ENCODE data around the gene MAP2K3. TPM values are rescaled to one million over a fixed set of nuclear protein-coding genes. Genes with fewer than 3 reads are reported as not detected.

The MAP2K3 gene
- total RNA-seq, 1 donor from 2014 or later = 11.5 TPM

DNA sequence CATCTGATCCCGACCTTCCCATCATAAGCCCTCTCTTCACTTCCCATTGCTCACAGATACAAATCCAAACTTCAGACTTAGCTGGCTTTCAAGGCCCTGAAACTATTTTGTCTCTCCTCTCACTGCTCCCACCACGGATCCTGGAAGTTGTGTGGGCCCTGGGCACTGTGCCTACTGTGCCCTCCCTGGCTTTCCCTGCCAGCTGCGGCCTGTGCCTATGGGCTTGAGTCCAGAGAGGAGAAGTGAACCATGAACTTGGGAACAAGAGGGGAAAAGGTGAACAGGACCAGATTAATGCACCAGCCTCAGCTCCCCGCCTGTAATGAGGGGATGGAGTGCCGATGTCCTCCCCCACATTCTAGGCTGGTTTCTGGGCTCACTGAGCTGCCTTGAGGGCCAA is 72.8 kb downstream of the MAP2K3 start:
- H3K9ac ChIP-seq (ENCODE audit: low read depth in 1 of 3, low read length in 3 of 3) = no peak overlapping the region
- no peak overlapping the region for H3K27ac ChIP-seq (ENCODE audit: low read depth, low read length)
- H3K4me3 ChIP-seq (ENCODE audit: low read length in 3 of 3) = no peak overlapping the region
- H3K36me3 ChIP-seq (ENCODE audit: control insufficient read depth in 3 of 3, insufficient read depth in 3 of 3, low read length in 3 of 3) = no peaks in the 10 kb centered on the region
- peaks cover 0 to 3% (median 0%) of the 10 kb centered on the region in 3 donors for H3K27me3 ChIP-seq (ENCODE audit: control insufficient read depth in 3 of 3, insufficient read depth in 3 of 3, low read length in 3 of 3)
- peaks cover 2 to 11% (median 4%) of the 10 kb centered on the region in 3 donors for H3K4me1 ChIP-seq (ENCODE audit: control insufficient read depth in 3 of 3, insufficient read depth in 3 of 3, low read length in 3 of 3)
- H3K9me3 ChIP-seq (ENCODE audit: control insufficient read depth in 3 of 3, low read length in 3 of 3) = no peaks in the 10 kb centered on the region

DNA sequence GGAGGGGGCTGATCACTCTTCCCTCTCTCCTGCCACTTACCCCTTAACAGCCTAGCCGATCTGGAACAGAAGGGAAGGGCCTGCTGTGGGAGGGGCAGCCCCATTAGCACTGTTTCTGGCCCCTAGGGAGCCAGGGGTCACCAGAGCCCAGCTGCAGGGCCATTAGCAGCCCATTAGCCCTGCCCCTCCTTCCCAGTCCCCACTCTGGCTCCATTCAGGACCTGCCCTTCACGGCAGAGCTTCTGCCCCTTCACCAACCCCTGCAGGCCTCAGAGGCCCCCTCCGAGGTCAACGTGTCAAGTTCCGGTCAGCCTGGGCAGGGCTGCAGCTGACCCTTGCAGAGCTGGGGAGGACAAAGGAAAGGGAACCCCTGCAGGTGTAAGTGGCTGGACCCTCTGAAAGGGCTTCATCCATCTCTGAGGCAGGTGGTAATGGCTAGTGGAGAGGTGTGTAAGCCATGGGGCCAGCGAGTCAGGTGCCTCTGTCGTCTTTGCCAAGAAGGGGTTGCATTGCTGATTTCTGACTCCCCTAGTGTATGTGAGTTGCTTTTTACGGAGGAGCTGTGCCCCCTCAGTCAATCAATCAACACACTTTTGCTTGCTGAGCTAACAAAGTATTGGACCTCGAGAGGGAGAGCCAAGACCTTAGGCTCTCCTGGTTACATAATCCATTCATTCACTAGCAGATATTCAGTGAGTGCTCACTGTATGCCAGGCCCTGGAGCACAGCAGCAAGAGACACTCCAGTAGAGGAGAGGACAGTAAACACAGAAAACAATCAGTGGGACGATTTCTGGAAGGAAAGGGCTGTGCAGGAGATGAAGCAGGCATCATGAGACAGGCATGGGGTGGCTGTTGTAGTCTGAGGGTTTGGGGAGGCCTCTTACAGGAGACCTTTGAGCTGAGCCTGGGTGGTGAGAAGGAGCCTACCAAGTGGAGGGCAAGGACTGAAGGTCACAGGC is 73.5 kb downstream of the MAP2K3 start:
- H3K27me3 ChIP-seq (ENCODE audit: control insufficient read depth in 3 of 3, insufficient read depth in 3 of 3, low read length in 3 of 3) = peaks cover 0 to 3% (median 0%) of the 10 kb centered on the region in 3 donors
- no peak overlapping the region for H3K4me3 ChIP-seq (ENCODE audit: low read length in 3 of 3)
- peaks cover 2 to 11% (median 4%) of the 10 kb centered on the region in 3 donors for H3K4me1 ChIP-seq (ENCODE audit: control insufficient read depth in 3 of 3, insufficient read depth in 3 of 3, low read length in 3 of 3)
- no peaks in the 10 kb centered on the region for H3K9me3 ChIP-seq (ENCODE audit: control insufficient read depth in 3 of 3, low read length in 3 of 3)
- no peak overlapping the region for H3K9ac ChIP-seq (ENCODE audit: low read depth in 1 of 3, low read length in 3 of 3)
- H3K27ac ChIP-seq (ENCODE audit: low read depth, low read length) = no peak overlapping the region
- no peaks in the 10 kb centered on the region for H3K36me3 ChIP-seq (ENCODE audit: control insufficient read depth in 3 of 3, insufficient read depth in 3 of 3, low read length in 3 of 3)

DNA sequence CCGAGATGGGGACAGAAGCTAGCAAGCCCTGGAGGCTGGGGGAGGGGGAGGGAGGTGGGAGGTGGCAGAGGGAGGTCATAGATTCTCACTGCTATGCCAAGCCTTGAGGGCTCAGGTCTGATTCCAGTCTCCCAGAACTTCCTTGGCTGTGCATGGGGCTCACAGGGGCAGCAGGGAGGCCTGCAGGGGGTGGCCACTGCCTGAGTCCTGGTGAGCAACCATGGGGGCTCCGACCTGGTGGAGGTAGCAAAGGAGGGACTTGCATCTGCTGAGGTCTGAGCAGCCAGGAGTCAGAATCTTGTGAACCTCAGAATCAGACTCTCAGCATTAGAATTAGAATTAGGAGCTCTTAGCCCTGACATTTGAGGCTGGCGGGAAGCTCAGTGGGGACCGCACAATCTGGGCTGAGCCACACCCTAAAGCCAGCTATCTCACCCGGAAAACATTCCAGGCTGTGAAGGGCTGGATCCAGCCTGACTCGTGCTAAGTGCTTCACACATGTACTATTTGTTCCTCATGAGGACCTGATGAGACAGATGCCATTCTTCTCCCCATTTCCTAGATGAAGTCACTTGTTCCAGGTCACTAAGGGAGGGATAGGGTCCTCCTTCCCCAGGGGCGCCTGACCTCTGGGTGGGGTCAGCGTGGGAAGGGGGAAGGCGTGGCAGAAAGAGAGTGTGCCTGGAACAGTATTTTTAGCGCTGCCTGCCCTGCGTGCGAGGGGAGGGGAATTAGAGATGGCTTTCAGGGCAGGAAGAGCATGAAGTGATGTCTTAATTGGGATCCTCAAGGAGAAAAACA is 74.4 kb downstream of the MAP2K3 start:
- no peaks in the 10 kb centered on the region for H3K36me3 ChIP-seq (ENCODE audit: control insufficient read depth in 3 of 3, insufficient read depth in 3 of 3, low read length in 3 of 3)
- H3K27me3 ChIP-seq (ENCODE audit: control insufficient read depth in 3 of 3, insufficient read depth in 3 of 3, low read length in 3 of 3) = no peaks in the 10 kb centered on the region
- no peak overlapping the region for H3K9ac ChIP-seq (ENCODE audit: low read depth in 1 of 3, low read length in 3 of 3)
- H3K4me1 ChIP-seq (ENCODE audit: control insufficient read depth in 3 of 3, insufficient read depth in 3 of 3, low read length in 3 of 3) = peaks cover 2 to 11% (median 4%) of the 10 kb centered on the region in 3 donors
- no peak overlapping the region for H3K4me3 ChIP-seq (ENCODE audit: low read length in 3 of 3)
- H3K27ac ChIP-seq (ENCODE audit: low read depth, low read length) = no peak overlapping the region
- H3K9me3 ChIP-seq (ENCODE audit: control insufficient read depth in 3 of 3, low read length in 3 of 3) = no peaks in the 10 kb centered on the region

DNA sequence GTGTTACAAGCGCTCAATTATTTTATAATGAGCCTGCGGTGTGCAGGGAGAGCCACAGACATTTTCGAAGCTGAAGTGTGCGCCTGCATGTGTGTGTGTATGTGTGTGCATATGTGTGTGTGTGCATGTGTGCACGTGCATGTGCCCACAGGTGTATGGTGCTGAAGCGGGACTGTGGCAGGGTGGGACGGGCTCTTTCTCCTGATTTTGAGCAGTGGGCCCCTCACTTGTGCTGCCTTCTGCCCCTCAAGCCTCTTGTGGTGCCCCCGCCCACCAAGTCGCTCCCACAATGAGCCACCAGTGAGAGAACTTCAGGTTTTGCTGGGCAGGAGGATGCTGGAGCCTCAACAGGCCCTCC is 75.0 kb downstream of the MAP2K3 start:
- H3K36me3 ChIP-seq (ENCODE audit: control insufficient read depth in 3 of 3, insufficient read depth in 3 of 3, low read length in 3 of 3) = no peaks in the 10 kb centered on the region
- H3K4me3 ChIP-seq (ENCODE audit: low read length in 3 of 3) = no peak overlapping the region
- no peaks in the 10 kb centered on the region for H3K27me3 ChIP-seq (ENCODE audit: control insufficient read depth in 3 of 3, insufficient read depth in 3 of 3, low read length in 3 of 3)
- H3K4me1 ChIP-seq (ENCODE audit: control insufficient read depth in 3 of 3, insufficient read depth in 3 of 3, low read length in 3 of 3) = peaks cover 2 to 11% (median 4%) of the 10 kb centered on the region in 3 donors
- no peak overlapping the region for H3K9ac ChIP-seq (ENCODE audit: low read depth in 1 of 3, low read length in 3 of 3)
- no peaks in the 10 kb centered on the region for H3K9me3 ChIP-seq (ENCODE audit: control insufficient read depth in 3 of 3, low read length in 3 of 3)
- H3K27ac ChIP-seq (ENCODE audit: low read depth, low read length) = no peak overlapping the region

DNA sequence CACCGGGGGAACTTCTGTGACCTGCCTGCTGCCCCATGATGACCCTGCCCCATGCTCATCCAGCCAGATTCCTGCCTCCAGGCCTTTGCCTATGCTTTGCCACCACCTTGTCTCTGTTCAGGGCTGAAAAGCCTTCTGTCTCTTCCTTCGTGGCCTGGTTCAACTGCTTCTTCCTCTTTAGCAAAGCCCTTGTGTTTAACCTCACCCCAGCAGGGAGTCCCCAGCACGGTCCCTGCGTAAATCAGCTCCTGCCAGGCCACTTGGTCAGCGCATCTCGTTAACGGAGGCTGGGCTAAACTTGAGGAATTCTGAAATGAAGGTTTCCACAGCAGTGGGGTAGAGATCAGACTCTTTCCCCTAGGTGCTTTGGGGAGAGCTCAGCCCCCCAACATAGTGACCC is 75.5 kb downstream of the MAP2K3 start:
- H3K9ac ChIP-seq (ENCODE audit: low read depth in 1 of 3, low read length in 3 of 3) = no peak overlapping the region
- H3K9me3 ChIP-seq (ENCODE audit: control insufficient read depth in 3 of 3, low read length in 3 of 3) = no peaks in the 10 kb centered on the region
- H3K27ac ChIP-seq (ENCODE audit: low read depth, low read length) = no peak overlapping the region
- H3K4me1 ChIP-seq (ENCODE audit: control insufficient read depth in 3 of 3, insufficient read depth in 3 of 3, low read length in 3 of 3) = peaks cover 2 to 11% (median 4%) of the 10 kb centered on the region in 3 donors
- H3K36me3 ChIP-seq (ENCODE audit: control insufficient read depth in 3 of 3, insufficient read depth in 3 of 3, low read length in 3 of 3) = no peaks in the 10 kb centered on the region
- H3K4me3 ChIP-seq (ENCODE audit: low read length in 3 of 3) = no peak overlapping the region
- H3K27me3 ChIP-seq (ENCODE audit: control insufficient read depth in 3 of 3, insufficient read depth in 3 of 3, low read length in 3 of 3) = no peaks in the 10 kb centered on the region

DNA sequence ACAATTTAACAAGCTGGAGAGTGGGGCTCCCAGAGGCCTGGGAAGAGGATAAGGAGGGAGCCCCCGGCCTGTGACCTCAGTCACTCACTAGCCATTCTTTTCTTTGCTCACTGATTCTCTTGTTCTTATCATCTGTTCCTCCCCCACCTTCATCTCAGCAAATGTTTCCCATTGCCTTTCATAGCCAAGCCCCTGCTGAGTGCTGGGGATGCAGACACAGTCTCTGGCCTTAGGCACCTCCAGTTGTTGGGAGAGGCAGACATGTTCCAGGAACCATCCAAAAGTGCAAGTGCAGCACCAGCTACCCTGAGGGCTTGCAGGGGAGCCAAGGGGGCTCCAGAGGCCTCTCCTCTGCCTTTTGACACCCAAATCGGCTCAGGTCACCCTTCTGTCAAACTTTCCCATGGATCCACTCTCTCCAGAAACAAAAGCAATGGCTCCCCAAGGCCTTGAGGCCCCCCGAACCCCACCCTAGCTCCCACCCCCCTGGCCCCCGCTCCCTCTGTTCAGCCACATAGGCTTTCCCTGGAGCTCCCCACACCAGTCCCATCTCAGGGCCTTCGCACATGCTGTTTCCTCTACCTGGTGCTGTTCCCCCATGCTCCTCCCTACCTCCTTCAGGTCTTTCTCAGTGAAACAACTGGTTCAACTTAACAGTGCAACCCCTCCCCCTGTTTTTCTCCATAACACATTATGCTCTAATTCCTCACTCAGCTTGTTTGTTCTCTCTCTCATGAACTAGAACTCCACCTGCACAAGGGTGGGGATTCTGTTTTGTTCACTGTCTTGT is 76.7 kb downstream of the MAP2K3 start:
- H3K4me1 ChIP-seq (ENCODE audit: control insufficient read depth in 3 of 3, insufficient read depth in 3 of 3, low read length in 3 of 3) = peaks cover 2 to 11% (median 4%) of the 10 kb centered on the region in 3 donors
- H3K27me3 ChIP-seq (ENCODE audit: control insufficient read depth in 3 of 3, insufficient read depth in 3 of 3, low read length in 3 of 3) = no peaks in the 10 kb centered on the region
- no peak overlapping the region for H3K4me3 ChIP-seq (ENCODE audit: low read length in 3 of 3)
- H3K9ac ChIP-seq (ENCODE audit: low read depth in 1 of 3, low read length in 3 of 3) = no peak overlapping the region
- no peaks in the 10 kb centered on the region for H3K36me3 ChIP-seq (ENCODE audit: control insufficient read depth in 3 of 3, insufficient read depth in 3 of 3, low read length in 3 of 3)
- no peaks in the 10 kb centered on the region for H3K9me3 ChIP-seq (ENCODE audit: control insufficient read depth in 3 of 3, low read length in 3 of 3)
- H3K27ac ChIP-seq (ENCODE audit: low read depth, low read length) = no peak overlapping the region

DNA sequence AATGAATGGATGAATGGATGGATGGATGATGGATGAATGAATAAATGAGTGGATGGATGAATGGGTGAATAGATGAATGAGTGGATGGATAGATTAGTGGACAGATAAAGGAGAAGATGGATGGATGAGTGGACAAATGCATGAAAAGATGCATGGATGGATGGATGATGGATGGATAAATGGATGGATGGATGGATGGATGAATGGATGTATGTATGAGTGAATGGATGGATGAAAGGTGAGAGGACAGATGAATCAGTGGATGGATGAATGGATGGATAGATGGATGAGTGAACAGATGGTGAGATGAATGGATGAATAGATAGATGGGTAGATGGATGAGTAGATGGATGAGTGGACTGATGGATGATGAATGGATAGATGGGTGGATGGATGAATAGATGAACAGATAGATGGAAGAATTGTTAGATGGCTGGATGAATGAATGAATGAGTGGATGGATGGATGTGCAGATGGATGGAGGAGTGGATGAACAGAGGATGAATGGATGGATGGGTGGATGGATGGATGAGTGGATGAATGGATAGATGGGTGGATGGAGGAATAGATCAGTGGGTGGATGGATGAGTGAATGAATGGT is 77.9 kb downstream of the MAP2K3 start:
- H3K4me3 ChIP-seq (ENCODE audit: low read length in 3 of 3) = no peak overlapping the region
- H3K9ac ChIP-seq (ENCODE audit: low read depth in 1 of 3, low read length in 3 of 3) = no peak overlapping the region
- no peaks in the 10 kb centered on the region for H3K27me3 ChIP-seq (ENCODE audit: control insufficient read depth in 3 of 3, insufficient read depth in 3 of 3, low read length in 3 of 3)
- H3K9me3 ChIP-seq (ENCODE audit: control insufficient read depth in 3 of 3, low read length in 3 of 3) = no peaks in the 10 kb centered on the region
- peaks cover 2 to 11% (median 4%) of the 10 kb centered on the region in 3 donors for H3K4me1 ChIP-seq (ENCODE audit: control insufficient read depth in 3 of 3, insufficient read depth in 3 of 3, low read length in 3 of 3)
- no peaks in the 10 kb centered on the region for H3K36me3 ChIP-seq (ENCODE audit: control insufficient read depth in 3 of 3, insufficient read depth in 3 of 3, low read length in 3 of 3)
- H3K27ac ChIP-seq (ENCODE audit: low read depth, low read length) = no peak overlapping the region

DNA sequence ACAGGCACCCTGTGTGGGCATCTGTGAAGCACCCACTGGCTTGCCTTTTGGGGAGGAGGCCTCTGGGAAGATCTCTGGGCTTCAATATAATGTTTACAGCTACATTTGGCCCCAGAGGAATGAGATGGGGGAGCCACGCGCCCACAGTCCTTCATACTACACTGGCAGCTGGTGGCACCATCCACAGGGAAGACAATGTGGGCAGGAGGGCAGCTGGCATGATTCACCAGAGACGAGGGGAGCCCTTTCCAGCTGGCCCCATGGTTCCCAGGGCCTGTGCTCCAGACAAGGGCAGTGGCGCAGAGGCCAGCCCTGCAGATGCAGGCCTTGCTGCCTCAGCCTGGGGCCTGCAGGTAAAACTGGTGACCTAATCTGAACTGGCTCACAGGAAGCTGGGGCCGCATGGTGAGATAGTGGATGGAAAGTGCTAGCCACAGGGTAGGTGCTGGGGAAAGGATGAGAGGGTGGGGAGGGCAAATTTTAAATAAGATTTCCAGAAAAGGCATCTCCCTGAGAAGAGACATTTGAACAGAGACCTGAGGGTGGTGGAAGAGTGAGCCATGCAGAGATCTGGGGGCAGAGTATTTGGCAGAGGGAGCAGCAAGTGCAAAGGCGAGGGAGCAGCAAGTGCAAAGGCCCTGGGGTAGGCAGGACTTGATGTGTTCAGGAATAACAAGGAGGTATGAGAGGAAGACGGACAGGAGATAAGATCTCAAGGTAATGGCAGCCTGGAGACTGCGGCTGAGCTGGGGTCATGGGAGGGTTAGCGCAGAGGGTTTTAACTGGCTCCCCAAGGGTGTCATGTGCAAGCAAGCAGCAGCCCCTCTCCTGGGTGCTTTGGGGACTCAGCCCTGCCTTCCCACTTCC is 79.5 kb downstream of the MAP2K3 start:
- no peak overlapping the region for H3K4me3 ChIP-seq (ENCODE audit: low read length in 3 of 3)

More for the DNA sequence above, 79.5 kb downstream of the MAP2K3 start:
- peaks cover 0 to 10% (median 2%) of the 10 kb centered on the region in 3 donors for H3K4me1 ChIP-seq (ENCODE audit: control insufficient read depth in 3 of 3, insufficient read depth in 3 of 3, low read length in 3 of 3)
- H3K36me3 ChIP-seq (ENCODE audit: control insufficient read depth in 3 of 3, insufficient read depth in 3 of 3, low read length in 3 of 3) = no peaks in the 10 kb centered on the region
- H3K27me3 ChIP-seq (ENCODE audit: control insufficient read depth in 3 of 3, insufficient read depth in 3 of 3, low read length in 3 of 3) = no peaks in the 10 kb centered on the region
- no peaks in the 10 kb centered on the region for H3K9me3 ChIP-seq (ENCODE audit: control insufficient read depth in 3 of 3, low read length in 3 of 3)
- no peak overlapping the region for H3K27ac ChIP-seq (ENCODE audit: low read depth, low read length)
- H3K9ac ChIP-seq (ENCODE audit: low read depth in 1 of 3, low read length in 3 of 3) = no peak overlapping the region
